H4 (cell line): ENCODE data around the gene ADGB. TPM values are rescaled to one million over a fixed set of nuclear protein-coding genes. Genes with fewer than 3 reads are reported as not detected.

Experiments used
- DNase-seq: peaks from one replicate; pipeline ENCODE4 v3.0.0-alpha.2; 2015; ENCODE audit warnings: low spot score
- total RNA-seq: library from RNA; depleted of rRNA; stranded (reverse); fragments of >200 nt; shearing (Covaris generic); gene quantifications from 2 replicates; pipeline ENCODE4 v1.2.3, GENCODE V29; 2014; rRNA removed

Gene ADGB
- total RNA-seq, 1 experiment from 2014 or later, result not detected

DNA sequence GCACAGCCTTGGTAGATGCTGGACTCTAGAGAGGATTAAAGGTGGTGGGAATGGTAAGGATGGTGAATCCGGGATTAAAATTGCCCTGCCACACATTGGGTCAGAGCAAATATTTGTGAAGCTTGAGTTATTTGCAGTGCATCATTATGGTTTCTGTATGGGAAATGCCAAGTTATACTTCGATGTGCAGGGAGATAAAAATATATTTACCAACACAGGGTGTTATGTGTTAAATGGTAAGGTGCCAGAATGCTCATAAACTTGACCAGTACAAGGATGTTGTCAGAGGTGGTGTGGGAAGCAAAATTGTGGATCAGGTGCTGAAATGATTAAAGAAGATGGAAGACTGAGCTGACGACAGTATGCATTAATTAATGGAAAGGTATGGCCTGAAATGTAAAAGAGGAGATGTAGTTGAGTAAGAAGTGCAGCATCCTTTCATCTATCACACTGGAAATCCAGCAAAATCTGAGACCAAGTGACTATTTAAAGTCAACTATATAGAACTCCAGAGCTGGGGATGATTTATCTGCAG, 262.3 kb downstream of the ADGB start:
- no peak for DNase-seq

DNA sequence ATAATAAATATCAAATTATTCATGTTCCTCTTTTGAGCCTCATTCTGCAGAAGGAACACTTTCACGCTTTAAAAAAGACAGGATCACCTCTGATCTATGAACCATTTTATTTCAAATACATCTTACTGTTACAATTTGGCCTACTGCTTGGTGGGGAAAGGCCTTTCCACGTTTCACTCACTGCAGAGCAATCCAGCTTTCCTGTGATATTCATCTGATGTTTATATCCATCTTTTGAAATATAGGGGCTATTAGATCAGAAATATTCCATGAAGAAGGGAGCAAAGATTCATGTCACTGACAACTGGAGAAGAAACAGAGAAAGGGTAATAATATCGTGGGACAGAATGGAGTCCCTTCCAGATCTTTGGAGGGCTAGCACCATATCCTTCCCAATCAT, 262.9 kb downstream of the ADGB start:
- DNase-seq, result no peak

DNA sequence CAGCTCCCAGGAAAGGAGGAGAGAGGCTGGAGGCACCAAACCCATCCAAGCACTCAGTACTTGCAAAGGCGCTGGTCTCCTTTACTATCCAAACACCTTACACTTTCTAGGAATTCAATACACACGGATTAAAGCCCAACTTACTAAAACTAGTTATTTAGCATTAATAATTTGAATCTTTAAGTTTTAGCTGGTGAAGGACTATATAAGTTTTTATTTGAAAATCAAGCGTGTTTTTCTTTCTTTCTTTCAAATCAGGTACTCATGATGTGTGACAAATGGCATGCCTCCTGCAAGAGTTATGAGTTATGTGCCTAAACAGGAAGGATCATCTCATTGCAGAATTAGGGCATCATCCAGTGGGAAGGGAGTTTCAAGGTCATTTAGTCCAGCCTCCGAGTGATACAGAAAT, 263.7 kb downstream of the ADGB start:
- no peak for DNase-seq

DNA sequence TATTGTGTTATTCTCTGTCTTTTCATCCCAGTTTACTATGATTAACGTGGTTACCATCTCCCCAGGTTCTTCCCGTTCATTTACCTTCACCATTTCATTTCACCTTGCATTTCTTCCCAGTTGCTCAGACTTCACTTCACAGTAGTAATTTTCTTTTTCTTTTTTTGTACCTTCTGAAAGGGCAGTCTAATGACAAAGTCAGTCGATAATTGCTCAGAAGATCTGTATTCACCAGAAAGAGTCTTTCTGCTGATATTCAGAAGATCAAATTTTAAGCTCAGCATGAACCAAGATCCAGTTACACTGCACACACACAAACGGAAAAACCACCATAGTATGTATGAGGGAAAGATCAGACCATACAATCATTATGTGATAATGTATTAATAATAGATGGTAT, 265.5 kb downstream of the ADGB start:
- no peak for DNase-seq

DNA sequence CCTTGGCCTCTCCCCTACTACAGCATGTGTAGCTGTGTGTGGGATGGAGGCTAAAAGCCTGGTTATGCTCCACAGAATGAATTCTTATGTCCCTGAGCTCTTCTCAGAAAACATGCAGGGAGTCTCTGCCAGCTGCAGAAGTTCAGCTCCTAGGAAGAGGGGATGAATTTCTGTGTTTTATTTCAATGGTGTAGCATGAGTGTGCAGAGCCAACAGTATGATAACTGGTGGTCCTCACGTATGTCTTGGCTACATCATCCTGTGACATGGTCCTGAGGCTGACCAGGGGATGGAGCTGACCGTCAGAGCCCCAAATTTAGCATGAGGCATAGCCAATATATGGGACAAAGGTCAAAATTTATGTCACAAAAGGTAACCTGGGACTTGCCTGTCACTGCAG, 266.1 kb downstream of the ADGB start:
- DNase-seq, result no peak

Other genes with a start within 250 kb of the ADGB start
- 88.3 and 93.1 TPM in 2 replicates for gene RAB32, start 55.1 kb upstream of the ADGB start, total RNA-seq